AML-193 (cell line): ENCODE measurements around the gene TRPM5.

Experiments
- DNase-seq, 2 experiments: peaks; one replicate each; lab custom pipeline; 2025; lab: John Stamatoyannopoulos, UW

TRPM5 gene

DNA sequence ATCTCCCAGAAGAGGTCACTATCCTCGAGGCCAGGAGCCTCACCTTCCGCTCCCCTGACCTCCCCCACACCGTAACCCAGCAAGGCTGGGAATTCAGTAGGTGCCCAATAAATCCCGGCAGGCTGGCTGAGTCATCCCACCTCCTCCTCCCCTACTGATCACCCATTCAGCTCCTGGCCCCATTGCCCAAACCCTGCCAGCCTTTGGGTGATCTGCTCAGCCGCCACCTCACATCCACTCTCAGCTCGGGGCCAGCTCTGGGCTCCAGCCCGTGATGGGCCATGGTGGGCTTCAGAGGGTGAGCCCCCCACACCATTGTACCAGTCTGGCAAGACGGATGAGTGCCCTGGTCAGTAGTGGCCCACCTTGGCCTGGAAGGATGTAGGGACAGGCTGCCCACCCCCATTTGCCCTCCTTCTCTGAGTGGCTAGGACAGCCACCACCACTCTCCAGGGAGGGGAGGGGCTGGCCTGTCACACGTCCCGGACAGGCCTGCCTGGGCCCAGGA lies 8.2 kb downstream of the TRPM5 start:
- DNase-seq = no peak

DNA sequence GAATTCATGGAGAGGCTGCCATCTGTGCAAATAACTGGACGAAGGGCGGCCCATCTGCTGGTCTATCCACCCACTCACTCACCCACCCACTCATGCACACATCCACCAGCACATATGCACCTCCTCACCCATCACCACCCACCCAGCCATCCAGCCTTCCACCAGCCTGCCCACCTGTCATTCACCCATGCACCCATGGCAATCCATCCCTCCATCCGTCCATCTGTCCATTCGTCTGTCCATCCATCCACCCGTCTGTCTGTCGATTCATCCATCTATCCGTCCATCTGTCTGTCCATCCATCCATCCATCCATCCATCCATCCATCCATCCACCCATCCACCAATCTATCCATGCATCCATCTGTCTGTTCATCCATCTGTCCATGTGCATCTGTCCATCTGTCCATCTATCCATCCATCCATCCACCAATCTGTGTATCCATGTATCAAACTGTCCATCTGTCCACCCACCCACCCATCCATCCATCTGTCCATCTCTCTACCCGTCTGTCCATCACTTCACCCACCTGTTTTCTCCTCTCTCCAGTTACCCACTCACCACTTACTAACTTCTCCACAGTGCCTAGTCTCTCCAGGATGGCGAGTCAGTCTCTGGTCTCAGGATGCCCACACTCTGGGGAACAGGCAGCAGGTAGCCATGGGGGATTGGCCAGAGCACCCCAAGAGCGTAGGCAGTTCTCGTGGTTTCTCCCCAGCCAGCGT lies 8.9 kb downstream of the TRPM5 start:
- no peak for DNase-seq

DNA sequence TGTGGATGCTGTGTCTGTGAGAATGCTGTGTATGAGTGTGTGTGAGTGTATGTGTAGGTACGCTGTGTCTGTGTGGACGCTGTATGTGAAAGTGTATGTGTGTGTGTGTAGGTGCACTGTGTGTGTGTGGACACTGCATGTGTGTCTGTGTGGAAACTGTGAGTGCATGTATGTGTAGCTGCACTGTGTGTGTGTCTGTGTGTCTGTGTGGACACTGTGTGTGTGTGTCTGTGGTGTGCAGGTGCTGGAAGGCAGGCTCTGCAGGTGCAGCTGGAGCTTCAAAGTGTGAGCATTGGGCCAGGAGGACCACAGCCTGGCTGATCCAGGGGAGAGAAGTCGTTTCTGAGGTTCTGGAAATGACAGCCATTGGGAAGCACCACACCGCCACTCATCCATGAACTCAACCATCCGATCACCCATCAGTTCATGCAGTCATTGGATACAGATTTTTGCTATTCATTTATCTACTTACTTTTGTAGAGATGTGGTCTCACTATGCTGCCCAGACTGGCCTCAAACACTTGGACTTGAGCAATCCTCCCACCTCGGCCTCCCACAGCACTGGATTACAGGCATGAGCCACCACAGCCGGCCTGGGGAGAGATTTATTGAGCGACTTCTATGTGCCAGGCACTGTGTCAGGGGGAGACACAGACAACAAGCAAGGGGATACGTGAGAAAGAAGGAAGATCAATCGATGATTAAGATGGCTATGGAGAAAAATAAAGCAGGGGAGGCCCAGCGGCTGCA lies 9.6 kb downstream of the TRPM5 start:
- no peak for DNase-seq

DNA sequence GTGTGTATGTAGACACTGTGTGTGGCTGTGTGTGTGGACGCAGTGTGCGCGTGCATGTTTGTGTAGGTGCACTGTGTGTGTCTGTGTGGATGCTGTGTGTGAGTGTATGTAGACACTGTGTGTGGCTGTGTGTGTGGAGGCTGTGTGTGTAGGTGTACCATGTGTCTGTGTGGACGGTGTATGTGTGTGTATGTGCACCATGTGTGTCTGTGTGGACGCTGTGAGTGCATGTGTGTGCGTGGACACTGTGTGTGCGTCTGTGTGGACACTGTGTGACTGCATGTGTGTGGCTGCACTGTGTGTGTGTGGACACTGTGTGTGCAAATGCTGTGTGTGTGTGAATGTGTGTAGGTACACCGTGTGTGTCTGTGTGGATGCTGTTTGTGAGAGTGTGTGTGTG lies 10.3 kb downstream of the TRPM5 start:
- DNase-seq = no peak

GRCh38 chr11:2433106-2433925 lies 11.0 kb downstream of the TRPM5 start:
- DNase-seq = no peak

DNA sequence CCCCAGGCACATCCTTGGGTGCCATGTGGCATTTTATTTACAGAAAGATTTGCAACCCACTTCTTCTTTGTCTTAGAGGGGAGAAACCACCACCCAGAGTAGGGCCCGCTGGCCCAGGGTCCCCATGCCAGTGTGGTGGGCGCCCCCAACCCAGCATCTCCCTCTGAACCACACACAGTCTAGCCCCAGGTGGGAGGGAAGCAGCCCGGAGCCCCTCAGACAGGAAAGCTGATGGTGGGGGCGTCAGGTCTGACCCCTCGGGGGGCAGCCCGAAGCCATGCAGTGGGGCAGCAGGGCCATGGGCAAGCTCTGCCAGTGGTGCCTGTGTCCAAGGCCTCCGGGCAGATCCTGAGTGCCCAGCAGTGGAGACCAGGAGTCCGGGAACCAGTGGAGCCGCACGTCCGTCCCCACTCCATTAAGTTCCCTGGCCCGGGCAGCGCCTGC lies 11.7 kb downstream of the TRPM5 start:
- no peak for DNase-seq

- no peak for DNase-seq
Observed at GRCh38 chr11:2432171-2432621, 12.1 kb downstream of the TRPM5 start.

DNA sequence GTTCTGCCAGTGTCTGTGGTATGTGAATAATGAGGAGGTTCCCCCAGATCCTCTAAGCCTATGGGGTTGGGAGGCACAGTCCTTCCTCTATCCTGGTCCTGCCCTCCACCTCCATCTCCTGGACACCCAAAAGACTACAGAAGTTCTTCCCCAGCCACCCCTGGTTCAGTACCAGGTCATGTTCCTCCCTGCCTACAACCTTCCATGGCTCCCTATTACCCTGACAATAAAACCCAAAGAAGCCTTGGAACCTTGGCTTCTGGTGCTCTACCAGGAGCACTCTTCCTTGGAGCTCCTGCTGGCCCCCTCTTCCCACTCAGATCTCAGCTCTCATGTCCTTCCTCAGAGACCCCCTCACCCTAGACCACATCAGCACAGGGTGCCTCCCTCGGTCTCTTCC lies 12.9 kb downstream of the TRPM5 start:
- no peak for DNase-seq

GRCh38 chr11:2428322-2428795 lies 16.0 kb downstream of the TRPM5 start:
- DNase-seq = peak; percentile 27 to 28

- DNase-seq = no peak
Observed at GRCh38 chr11:2427721-2428321, 16.5 kb downstream of the TRPM5 start.

DNA sequence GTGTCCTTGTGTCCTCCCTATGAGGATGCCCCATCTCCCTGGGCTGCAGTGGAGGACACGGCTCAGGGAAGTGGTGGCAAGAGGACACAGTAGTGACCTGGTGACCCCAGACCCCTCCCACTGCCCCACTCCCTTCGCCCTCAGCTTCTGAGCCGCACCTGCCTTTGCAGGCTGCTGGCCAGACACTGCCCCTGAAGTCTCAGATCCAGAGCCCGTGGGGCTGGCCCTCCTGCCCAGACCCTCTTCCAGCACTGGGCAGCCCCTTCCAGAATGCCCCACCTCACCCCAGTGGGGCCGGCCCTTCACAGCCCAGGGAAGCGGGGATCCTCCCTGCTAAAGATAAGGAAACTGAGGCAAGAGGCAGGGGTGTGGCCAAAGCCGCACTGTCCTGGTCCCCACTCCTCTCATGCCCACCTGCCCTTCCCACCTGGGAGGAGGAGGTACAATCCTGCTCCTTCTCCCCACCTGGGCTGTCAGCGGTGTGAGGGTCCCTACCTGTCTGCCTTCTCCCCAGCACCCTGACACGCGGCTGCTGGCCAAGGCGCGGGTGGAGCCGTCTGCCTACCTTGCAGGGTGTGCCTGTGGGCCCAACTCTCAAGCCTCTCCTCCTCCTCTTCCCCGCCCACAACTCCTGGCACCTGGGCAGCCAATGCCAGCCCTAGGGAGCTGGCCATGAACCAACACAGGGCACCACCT lies 17.3 kb downstream of the TRPM5 start:
- DNase-seq = no peak

DNA sequence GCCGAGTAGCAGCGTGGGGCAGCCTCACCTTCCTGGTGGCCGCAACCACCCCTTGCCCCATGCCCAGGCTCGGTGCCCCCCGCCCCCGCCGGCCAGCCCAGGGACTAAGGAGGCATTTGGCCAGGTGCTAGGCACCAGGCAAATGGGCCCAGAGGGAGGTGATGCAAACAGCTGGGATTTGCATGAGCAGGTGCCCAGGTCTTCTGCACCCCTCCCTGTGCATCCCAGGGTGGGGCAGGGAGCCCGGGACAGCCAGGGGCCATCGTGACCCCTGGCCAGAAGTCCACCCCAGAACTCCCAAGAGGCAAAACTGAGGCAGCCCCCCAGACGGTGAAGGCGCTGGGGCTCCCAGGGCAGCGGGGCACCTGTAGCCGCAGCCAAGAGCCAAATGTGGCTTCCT lies 18.1 kb downstream of the TRPM5 start:
- no peak for DNase-seq

- DNase-seq = no peak
Observed at GRCh38 chr11:2425506-2425905, 18.8 kb downstream of the TRPM5 start.

- DNase-seq = no peak
Observed at GRCh38 chr11:2424811-2425495, 19.4 kb downstream of the TRPM5 start.

DNA sequence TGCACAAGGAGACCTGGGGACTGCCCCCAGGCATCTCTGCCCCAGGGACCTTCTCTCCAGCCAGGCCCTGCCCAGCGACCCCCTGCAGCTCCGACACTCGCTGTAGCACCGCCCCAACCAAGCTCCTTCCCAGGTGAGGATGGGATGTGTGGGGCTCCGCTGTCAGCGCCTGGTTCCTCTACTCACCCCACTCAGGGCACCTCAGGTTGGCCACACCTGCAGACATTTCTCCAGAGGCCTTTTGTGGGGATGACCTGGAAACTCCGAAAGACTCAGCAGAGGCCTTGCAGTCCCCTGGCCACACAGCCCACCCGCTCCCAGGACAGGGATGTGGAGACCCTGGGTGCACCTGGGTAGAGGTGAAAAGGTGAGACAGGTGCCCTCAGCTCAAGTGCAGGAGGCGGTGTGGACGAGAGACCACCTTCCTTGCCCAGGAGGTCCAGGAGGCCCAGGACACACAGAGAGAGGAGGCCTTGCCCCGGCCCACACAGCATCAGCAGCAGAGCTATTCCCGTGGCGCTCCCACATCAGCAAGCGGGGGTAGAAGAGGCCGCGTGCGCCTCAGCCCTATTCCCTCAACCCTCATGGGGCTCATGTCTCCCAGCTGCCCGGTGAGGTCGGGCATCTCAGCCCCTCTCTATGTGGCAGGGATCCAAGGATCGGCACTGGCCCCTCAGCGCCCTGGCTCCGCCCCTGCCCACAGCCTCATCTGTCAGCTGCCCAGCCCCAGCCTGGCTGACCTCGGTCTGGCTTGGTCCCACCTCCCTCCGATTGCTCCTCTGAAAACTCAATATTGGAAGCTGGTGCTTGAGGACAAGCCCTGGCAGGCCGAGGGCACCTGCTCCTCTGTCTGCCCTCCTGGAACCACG lies 20.9 kb downstream of the TRPM5 start:
- no peak for DNase-seq

DNA sequence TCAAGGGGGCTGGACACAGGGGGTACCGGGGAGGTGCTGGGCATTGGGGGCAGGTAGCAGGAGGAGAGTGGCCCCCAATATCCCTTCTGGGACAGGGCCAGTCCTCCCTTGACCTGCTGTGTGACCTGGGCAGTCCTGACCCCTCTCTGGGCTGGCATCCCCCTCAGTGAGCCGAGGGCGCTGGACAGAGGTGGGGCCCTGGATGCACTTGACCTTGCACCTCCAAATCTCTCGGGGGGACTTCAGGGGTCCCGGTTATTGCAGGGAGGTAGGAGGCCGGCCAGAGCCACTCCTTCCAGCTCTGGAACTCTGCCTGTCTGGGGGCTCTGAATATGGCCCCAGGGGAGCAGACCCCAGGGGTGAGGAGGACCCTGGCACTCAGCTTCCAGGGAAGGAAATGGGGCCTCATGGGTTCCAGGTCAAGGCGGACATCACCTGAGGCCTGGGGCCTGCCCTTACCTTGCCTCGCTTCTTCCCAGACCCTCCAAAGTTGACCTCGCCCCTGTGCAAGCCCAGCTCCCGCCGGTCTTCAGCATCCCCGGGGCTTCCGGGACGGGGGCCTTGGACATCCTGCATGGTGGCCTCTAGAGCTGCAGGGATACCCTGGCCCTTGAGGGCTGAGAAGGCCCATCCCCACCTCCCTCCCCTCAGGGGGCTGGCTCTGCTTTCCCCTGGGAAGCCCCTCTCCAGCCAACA lies 21.7 kb downstream of the TRPM5 start:
- DNase-seq = no peak

DNA sequence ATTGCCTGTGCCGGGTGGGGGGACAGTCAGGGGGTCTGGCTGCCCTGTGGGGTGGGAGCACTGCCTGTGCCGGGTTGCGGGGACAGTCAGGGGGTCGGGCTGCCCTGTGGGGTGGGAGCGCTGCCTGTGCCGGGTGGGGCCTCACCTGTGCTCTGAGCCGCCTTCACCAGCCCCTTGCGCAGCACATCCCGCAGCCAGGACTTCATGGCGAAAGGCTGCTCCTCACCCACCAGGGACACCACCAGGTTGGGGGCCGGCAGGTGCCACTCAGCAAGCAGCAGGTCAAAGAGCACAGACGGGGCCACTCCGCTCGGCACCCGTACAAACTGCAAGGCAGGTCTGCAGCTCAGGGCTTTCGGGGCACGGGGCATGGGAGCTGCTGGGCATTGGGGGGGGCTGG lies 22.3 kb downstream of the TRPM5 start:
- DNase-seq = no peak

GRCh38 chr11:2421226-2421994 lies 22.9 kb downstream of the TRPM5 start:
- no peak for DNase-seq
